GM12878 (cell line): ENCODE results near the gene ZDHHC11. TPM values are rescaled to one million over a fixed set of nuclear protein-coding genes. Genes with fewer than 3 reads are reported as not detected.

ENCODE experiments used
- ATAC-seq: fragments of 200-7000 bp; cut with Tn5 transposase; 3 replicates; pipeline ENCODE4 v1.9.1; 2020; ENCODE audit warnings: mild to moderate bottlenecking, moderate library complexity
- BruUV-seq: library from RNA; stranded (reverse); fragments of 400-500 nt; replicated peaks from 2 replicates; lab custom pipeline; 2021; lab: Mats Ljungman, UMichigan
- CTCF ChIA-PET: fragments of 300-600 bp; sonication (Branson Sonifier 250); formaldehyde crosslinking; extraction: SDS; loops from one replicate; lab custom pipeline; 2021; ENCODE audit warnings: inconsistent platforms; lab: Yijun Ruan, JAX
- POLR2A ChIA-PET: fragments of 350-600 bp; formaldehyde crosslinking; extraction: SDS; loops from one replicate; lab custom pipeline; 2021; ENCODE audit warnings: inconsistent platforms; lab: Charles Lee
- RAD21 ChIA-PET: fragments of 300-600 bp; sonication (Branson Sonifier 250); formaldehyde crosslinking; loops from one replicate; lab custom pipeline; 2023; ENCODE audit warnings: antibody characterized with exemption; ENCODE audit not compliant: unreplicated experiment; lab: Charles Lee
- SMC1A ChIA-PET: fragments of 300-600 bp; sonication (Branson Sonifier 250); formaldehyde crosslinking; loops from one replicate; lab custom pipeline; 2023; ENCODE audit not compliant: unreplicated experiment, uncharacterized antibody; lab: Charles Lee
- DNase-seq: peaks from one replicate; pipeline ENCODE4 v3.0.0-alpha.2; 2011; ENCODE audit warnings: low read depth, low spot score
- FAIRE-seq: peaks from 3 replicates; lab custom pipeline; 2011; peaks lifted over from hg19 to GRCh38; lab: Jason Lieb, UNC
- H2AFZ ChIP-seq: 2 replicates; pipeline ENCODE4 v1.6.0; 2011; ENCODE audit warnings: low read depth, low read length, control low read depth; ENCODE audit not compliant: control insufficient read depth
- H3K27ac ChIP-seq: 2 replicates; pipeline ENCODE4 v1.5.1; 2011; ENCODE audit warnings: control low read depth; ENCODE audit not compliant: control insufficient read depth, insufficient read depth
- H3K27me3 ChIP-seq, 2 experiments: replicated peaks in 1 of 2; 2 replicates each; pipeline versions ENCODE4 v1.6.0 to v1.6.1; 2011; ENCODE audit warnings: low read length in 1 of 2; ENCODE audit not compliant: control insufficient read depth in 2 of 2, insufficient read depth in 2 of 2
- H3K36me3 ChIP-seq, 2 experiments: 2 replicates each; pipeline ENCODE4 v1.5.1; 2011; ENCODE audit warnings: low read length in 1 of 2; ENCODE audit not compliant: control insufficient read depth in 2 of 2, insufficient read depth in 2 of 2
- H3K4me1 ChIP-seq: 2 replicates; pipeline ENCODE4 v1.6.1; 2011; ENCODE audit warnings: mild to moderate bottlenecking, low read length, moderate library complexity, mixed read lengths; ENCODE audit not compliant: control insufficient read depth, insufficient read depth
- H3K4me2 ChIP-seq: 2 replicates; pipeline ENCODE4 v1.6.0; 2011; ENCODE audit warnings: control low read depth; ENCODE audit not compliant: control insufficient read depth, insufficient read depth
- H3K4me3 ChIP-seq: fragments of 200-600 bp; sonication (generic); 2 replicates; pipeline ENCODE4 v1.5.1; 2016
- H3K79me2 ChIP-seq: 2 replicates; pipeline ENCODE4 v1.6.0; 2011; ENCODE audit warnings: low read length; ENCODE audit not compliant: control insufficient read depth, insufficient read depth
- H3K9ac ChIP-seq: 2 replicates; pipeline ENCODE4 v1.8.0; 2011; ENCODE audit warnings: low read length, control low read depth, mixed read lengths; ENCODE audit not compliant: control insufficient read depth, insufficient read depth
- H3K9me3 ChIP-seq: replicated peaks from 3 replicates; pipeline ENCODE4 v1.5.1; 2011; ENCODE audit warnings: mild to moderate bottlenecking, low read length; ENCODE audit not compliant: control insufficient read depth, insufficient read depth
- H4K20me1 ChIP-seq: 2 replicates; pipeline ENCODE4 v1.6.0; 2011; ENCODE audit not compliant: control insufficient read depth, insufficient read depth
- EZH2 ChIP-seq: IDR thresholded peaks from 2 replicates; pipeline ENCODE4 v1.6.1; 2012; ENCODE audit warnings: low read depth, mild to moderate bottlenecking, control low read depth, inconsistent platforms, low read length, borderline replicate concordance; ENCODE audit not compliant: control insufficient read depth
- GABPA ChIP-seq: IDR thresholded peaks from 2 replicates; pipeline ENCODE4 v1.6.1; 2014; ENCODE audit warnings: antibody characterized with exemption, low read depth, mild to moderate bottlenecking, inconsistent platforms
- HDAC6 ChIP-seq: fragments of 200-600 bp; sonication (generic); IDR thresholded peaks from one replicate; pipeline ENCODE4 v1.8.0; 2017; ENCODE audit warnings: antibody characterized with exemption; ENCODE audit not compliant: unreplicated experiment
- NFIC ChIP-seq: IDR thresholded peaks from 2 replicates; pipeline ENCODE4 v1.6.1; 2012; ENCODE audit warnings: low read depth, mild to moderate bottlenecking, inconsistent platforms, low read length, moderate library complexity
- NR2F1 ChIP-seq: fragments of 450-650 bp; conservative IDR thresholded peaks from 2 replicates; pipeline ENCODE4 v1.6.1; 2017; ENCODE audit warnings: mild to moderate bottlenecking
- POLR2A ChIP-seq: IDR thresholded peaks from 2 replicates; pipeline ENCODE4 v1.6.1; 2011; ENCODE audit warnings: low read depth, mild to moderate bottlenecking, low read length
- POLR2AphosphoS5 ChIP-seq: IDR thresholded peaks from 2 replicates; pipeline ENCODE4 v1.6.1; 2011; ENCODE audit warnings: mild to moderate bottlenecking, low read length, inconsistent platforms
- WGBS: methylation state at CpG from one replicate; pipeline ENCODE4 v1.1.6; 2016; ENCODE audit warnings: low lambda C conversion rate; ENCODE audit not compliant: insufficient replicate concordance, insufficient coverage; ENCODE audit errors: missing lambda C conversion rate; 5-methylcytosine and 5-hydroxymethylcytosine counted together
- in situ Hi-C: fragments of 300-500 bp; cut with MboI; formaldehyde crosslinking; loops from 9 replicates; pipeline ENCODE4 v1.14.3; 2018; ENCODE audit warnings: mixed read lengths
- intact Hi-C: fragments of 100-400 bp; cut with micrococcal nuclease; formaldehyde crosslinking; loops from one replicate; pipeline ENCODE4 v1.14.2; 2022; ENCODE audit not compliant: unreplicated experiment
- polyA plus RNA-seq, 11 experiments: library from polyadenylated mRNA; depleted of rRNA in 4 of 11; unstranded in 6 of 11; stranded (reverse) in 5 of 11; fragments of >200 nt; fragmentation: Nextera tagmentation in 4 of 11; fragmentation: Illumina TruSeq in 1 of 11; extraction: Ambion mirVana in 4 of 11; extraction: Trizol in 1 of 11; gene quantifications; 1 replicate in 1 of 11; 2 replicates in 10 of 11; pipeline versions ENCODE4 v1.2.1 to v1.2.3, GENCODE V29; 2011 to 2016; ENCODE audit warnings: inconsistent platforms in 2 of 11, missing spikeins in 2 of 11, low read depth in 1 of 11
- total RNA-seq, 4 experiments: library from RNA; depleted of rRNA in 3 of 4; stranded (reverse); fragments of >200 nt in 3 of 4; fragmentation: Illumina TruSeq in 1 of 4; extraction: Trizol in 1 of 4; gene quantifications; 2 replicates each; pipeline versions ENCODE4 v1.2.1 to v1.2.3, GENCODE V29; 2013 to 2021
- TF ChIP-seq, protein P1 (sequence below): fragments of 450-650 bp; IDR thresholded peaks from 2 replicates; pipeline ENCODE4 v1.6.1; 2014; ENCODE audit warnings: mild to moderate bottlenecking
- TF ChIP-seq, protein P2 (sequence below): IDR thresholded peaks from 2 replicates; pipeline ENCODE4 v1.6.1; 2012; ENCODE audit warnings: low read depth, low read length, improper control_type of control experiment
- TF ChIP-seq, protein P3 (sequence below): fragments of 450-650 bp; conservative IDR thresholded peaks from 2 replicates; pipeline ENCODE4 v1.6.1; 2017; ENCODE audit warnings: mild to moderate bottlenecking, moderate library complexity
- TF ChIP-seq, protein P4 (sequence below), 3 experiments: IDR thresholded peaks in 2 of 3; conservative IDR thresholded peaks in 1 of 3; 2 replicates each; pipeline ENCODE4 v1.5.1; 2011; ENCODE audit warnings: low read depth in 3 of 3, low read length in 3 of 3, mild to moderate bottlenecking in 3 of 3, control low read depth in 2 of 3, moderate library complexity in 2 of 3, inconsistent platforms in 1 of 3, mixed read lengths in 1 of 3; ENCODE audit not compliant: control insufficient read depth in 2 of 3, insufficient read depth in 1 of 3; ENCODE audit errors: extremely low read depth in 1 of 3

ZDHHC11 gene
- total and polyA plus RNA-seq, 10 of the 15 experiments (the other 5 are each of a cell fraction or from before 2014, with no cell fraction given), result 0.04 to 1.4 (median 0.30) TPM

DNA sequence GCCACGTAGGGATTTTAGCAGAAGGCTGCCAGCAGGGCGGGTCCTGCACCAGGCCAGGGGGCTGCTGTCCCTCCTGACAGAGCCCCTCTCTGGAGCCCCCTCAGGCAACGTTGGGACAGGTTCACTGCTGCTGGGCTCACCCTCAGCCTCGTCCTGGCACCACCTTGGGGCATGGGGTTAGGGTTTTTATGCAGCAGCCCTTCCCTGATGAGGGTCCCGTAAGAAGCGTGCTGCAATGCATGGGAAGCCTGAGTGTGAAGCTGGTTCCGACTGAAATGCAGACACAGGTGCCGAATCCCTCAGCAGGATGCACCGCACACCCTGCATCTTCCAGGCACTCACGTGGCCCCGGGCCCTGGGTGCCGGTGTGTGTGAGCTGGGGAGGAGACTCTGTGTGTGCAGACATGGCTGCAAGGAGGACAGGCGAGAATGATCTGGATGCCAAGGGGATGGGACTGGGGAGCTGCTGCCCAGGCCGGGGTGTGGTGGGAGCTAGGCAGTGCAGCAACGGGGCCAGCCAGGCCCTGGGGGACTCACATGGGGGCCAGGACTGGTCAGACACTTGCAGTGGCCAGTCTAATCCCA, 93.3 kb downstream of the ZDHHC11 start:
- in situ Hi-C loops (no loop called here), intact Hi-C loops (no loop called here)
- no peaks in the 10 kb centered on the region for H4K20me1 ChIP-seq
- H3K27ac ChIP-seq, result no peak overlapping the region
- H3K27me3 ChIP-seq, result no peaks in the 10 kb centered on the region
- no peak overlapping the region for H3K4me3 ChIP-seq
- no peaks in the 10 kb centered on the region for H3K79me2 ChIP-seq
- no peak overlapping the region for H2AFZ ChIP-seq
- TF ChIP-seq GABPA, result no peak
- no peak for TF ChIP-seq NFIC
- TF ChIP-seq, protein P1, sequence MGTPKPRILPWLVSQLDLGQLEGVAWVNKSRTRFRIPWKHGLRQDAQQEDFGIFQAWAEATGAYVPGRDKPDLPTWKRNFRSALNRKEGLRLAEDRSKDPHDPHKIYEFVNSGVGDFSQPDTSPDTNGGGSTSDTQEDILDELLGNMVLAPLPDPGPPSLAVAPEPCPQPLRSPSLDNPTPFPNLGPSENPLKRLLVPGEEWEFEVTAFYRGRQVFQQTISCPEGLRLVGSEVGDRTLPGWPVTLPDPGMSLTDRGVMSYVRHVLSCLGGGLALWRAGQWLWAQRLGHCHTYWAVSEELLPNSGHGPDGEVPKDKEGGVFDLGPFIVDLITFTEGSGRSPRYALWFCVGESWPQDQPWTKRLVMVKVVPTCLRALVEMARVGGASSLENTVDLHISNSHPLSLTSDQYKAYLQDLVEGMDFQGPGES, result no peak
- ChIA-PET RAD21 (no interaction called here), CTCF (interaction anchor here (0.9 kb wide), 1 partner anchor 15 kb away, joined by 3 read pairs; no protein-coding TSS in a partner anchor), SMC1A (no interaction called here), POLR2A (no interaction called here)
- H3K4me1 ChIP-seq, result no peaks in the 10 kb centered on the region
- no peak for DNase-seq
- ATAC-seq, result no peak
- H3K36me3 ChIP-seq, result no peaks in the 10 kb centered on the region
- WGBS, result 46% methylated on average over 15 of the region's 15 CpGs
- no peaks in the 10 kb centered on the region for H3K9me3 ChIP-seq
- FAIRE-seq, result no peak
- H3K9ac ChIP-seq, result no peak overlapping the region
- no TSS peak for BruUV-seq
- H3K4me2 ChIP-seq, result no peak overlapping the region

DNA sequence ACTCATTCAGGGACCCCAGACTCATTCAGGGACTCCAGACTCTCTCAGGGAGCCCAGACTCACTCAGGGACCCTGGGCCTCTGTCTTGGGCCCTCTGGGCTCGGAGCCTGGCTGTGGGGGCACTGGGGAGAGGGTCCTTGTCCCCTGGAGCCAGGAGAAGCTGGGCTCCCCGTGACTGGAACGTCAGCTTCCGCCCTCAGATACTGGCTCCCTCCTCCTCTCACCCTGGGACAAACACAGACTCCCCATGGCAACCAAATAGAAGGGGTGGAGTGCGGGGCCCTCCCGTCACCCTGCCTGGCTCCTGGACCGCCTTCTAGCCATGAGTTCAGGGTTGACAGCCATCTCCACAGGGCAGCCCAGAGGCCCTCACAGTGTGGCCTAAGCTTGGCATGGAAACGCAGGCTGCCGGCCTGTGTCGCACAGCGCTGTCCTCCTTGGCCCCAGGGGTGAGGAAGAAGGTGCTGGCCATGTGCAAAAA, 93.9 kb downstream of the ZDHHC11 start:
- CTCF ChIA-PET, result no interaction called here
- Histone ChIP-seq H3K27me3 (no peaks in the 10 kb centered on the region), H4K20me1 (no peaks in the 10 kb centered on the region), H3K27ac (no peak overlapping the region), H3K36me3 (no peaks in the 10 kb centered on the region), H3K4me2 (no peak overlapping the region), H2AFZ (no peak overlapping the region), H3K9me3 (no peaks in the 10 kb centered on the region), H3K79me2 (no peaks in the 10 kb centered on the region), H3K4me1 (no peaks in the 10 kb centered on the region), H3K9ac (no peak overlapping the region), H3K4me3 (no peak overlapping the region)
- ATAC-seq, result peak; percentile 17; the same call in 2 of the 3 replicates
- no TSS peak for BruUV-seq
- POLR2A ChIA-PET, result no interaction called here
- SMC1A ChIA-PET, result no interaction called here
- WGBS, result 18% methylated on average over 11 of the region's 11 CpGs
- in situ Hi-C loops (no loop called here), intact Hi-C loops (no loop called here)
- DNase-seq, result no peak
- no peak for FAIRE-seq
- RAD21 ChIA-PET, result no interaction called here
- TF ChIP-seq HDAC6, result no peak
- TF ChIP-seq POLR2A, result no peak
- no peak for TF ChIP-seq NR2F1
- TF ChIP-seq, protein P2, sequence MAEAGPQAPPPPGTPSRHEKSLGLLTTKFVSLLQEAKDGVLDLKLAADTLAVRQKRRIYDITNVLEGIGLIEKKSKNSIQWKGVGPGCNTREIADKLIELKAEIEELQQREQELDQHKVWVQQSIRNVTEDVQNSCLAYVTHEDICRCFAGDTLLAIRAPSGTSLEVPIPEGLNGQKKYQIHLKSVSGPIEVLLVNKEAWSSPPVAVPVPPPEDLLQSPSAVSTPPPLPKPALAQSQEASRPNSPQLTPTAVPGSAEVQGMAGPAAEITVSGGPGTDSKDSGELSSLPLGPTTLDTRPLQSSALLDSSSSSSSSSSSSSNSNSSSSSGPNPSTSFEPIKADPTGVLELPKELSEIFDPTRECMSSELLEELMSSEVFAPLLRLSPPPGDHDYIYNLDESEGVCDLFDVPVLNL, result no peak
- TF ChIP-seq, protein P3, sequence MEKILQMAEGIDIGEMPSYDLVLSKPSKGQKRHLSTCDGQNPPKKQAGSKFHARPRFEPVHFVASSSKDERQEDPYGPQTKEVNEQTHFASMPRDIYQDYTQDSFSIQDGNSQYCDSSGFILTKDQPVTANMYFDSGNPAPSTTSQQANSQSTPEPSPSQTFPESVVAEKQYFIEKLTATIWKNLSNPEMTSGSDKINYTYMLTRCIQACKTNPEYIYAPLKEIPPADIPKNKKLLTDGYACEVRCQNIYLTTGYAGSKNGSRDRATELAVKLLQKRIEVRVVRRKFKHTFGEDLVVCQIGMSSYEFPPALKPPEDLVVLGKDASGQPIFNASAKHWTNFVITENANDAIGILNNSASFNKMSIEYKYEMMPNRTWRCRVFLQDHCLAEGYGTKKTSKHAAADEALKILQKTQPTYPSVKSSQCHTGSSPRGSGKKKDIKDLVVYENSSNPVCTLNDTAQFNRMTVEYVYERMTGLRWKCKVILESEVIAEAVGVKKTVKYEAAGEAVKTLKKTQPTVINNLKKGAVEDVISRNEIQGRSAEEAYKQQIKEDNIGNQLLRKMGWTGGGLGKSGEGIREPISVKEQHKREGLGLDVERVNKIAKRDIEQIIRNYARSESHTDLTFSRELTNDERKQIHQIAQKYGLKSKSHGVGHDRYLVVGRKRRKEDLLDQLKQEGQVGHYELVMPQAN, result no peak
- TF ChIP-seq, protein P4, sequence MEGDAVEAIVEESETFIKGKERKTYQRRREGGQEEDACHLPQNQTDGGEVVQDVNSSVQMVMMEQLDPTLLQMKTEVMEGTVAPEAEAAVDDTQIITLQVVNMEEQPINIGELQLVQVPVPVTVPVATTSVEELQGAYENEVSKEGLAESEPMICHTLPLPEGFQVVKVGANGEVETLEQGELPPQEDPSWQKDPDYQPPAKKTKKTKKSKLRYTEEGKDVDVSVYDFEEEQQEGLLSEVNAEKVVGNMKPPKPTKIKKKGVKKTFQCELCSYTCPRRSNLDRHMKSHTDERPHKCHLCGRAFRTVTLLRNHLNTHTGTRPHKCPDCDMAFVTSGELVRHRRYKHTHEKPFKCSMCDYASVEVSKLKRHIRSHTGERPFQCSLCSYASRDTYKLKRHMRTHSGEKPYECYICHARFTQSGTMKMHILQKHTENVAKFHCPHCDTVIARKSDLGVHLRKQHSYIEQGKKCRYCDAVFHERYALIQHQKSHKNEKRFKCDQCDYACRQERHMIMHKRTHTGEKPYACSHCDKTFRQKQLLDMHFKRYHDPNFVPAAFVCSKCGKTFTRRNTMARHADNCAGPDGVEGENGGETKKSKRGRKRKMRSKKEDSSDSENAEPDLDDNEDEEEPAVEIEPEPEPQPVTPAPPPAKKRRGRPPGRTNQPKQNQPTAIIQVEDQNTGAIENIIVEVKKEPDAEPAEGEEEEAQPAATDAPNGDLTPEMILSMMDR (IDR thresholded peaks at IDR 0.05 in 2 of 3, conservative IDR thresholded peaks at IDR 0.05 in 1 of 3; ENCODE audit: control insufficient read depth in 2 of 3, extremely low read depth in 1 of 3, insufficient read depth in 1 of 3, low read depth in 3 of 3, low read length in 3 of 3), result no peak
- TF ChIP-seq EZH2, result no peak
- no peak for TF ChIP-seq POLR2AphosphoS5
